HL-60 (cell line): Measurements from ENCODE around the gene AP1M2. TPM values are rescaled to one million over a fixed set of nuclear protein-coding genes. Genes with fewer than 3 reads are reported as not detected.

Source experiments
- DNase-seq, 2 experiments: peaks; one replicate each; pipeline ENCODE4 v3.0.0-alpha.2; 2010 to 2020; ENCODE audit warnings: low read depth in 1 of 2, low spot score in 1 of 2
- H3K27ac ChIP-seq: fragments of 250-450 bp; sonication (Bioruptor Pico); replicated peaks from 2 replicates; pipeline ENCODE4 v1.5.1; 2020; ENCODE audit warnings: mild to moderate bottlenecking, moderate library complexity
- H3K27me3 ChIP-seq: fragments of 250-450 bp; sonication (Bioruptor Pico); 2 replicates; pipeline ENCODE4 v1.5.1; 2021; ENCODE audit warnings: mild to moderate bottlenecking, moderate library complexity; ENCODE audit not compliant: insufficient read depth, poor library complexity, severe bottlenecking
- H3K4me3 ChIP-seq: replicated peaks from 2 replicates; pipeline ENCODE4 v1.5.1; 2011; ENCODE audit warnings: mild to moderate bottlenecking, control low read depth, low read length; ENCODE audit not compliant: insufficient read depth
- CTCF ChIP-seq: IDR thresholded peaks from one replicate; pipeline ENCODE4 v1.5.1; 2011; ENCODE audit warnings: low read length, control low read depth, inconsistent platforms; ENCODE audit not compliant: insufficient read depth
- GABPA ChIP-seq: IDR thresholded peaks from 2 replicates; pipeline ENCODE4 v1.6.1; 2012; ENCODE audit warnings: low read depth
- POLR2AphosphoS5 ChIP-seq: IDR thresholded peaks from 2 replicates; pipeline ENCODE4 v1.6.1; 2012; ENCODE audit warnings: low read depth
- SPI1 ChIP-seq: IDR thresholded peaks from 2 replicates; pipeline ENCODE4 v1.6.1; 2012; ENCODE audit warnings: low read depth, mild to moderate bottlenecking, borderline replicate concordance
- microRNA-seq: library from miRNA; unstranded; fragments of <30 nt; microRNA quantifications from one replicate; pipeline ENCODE4, GENCODE V29; 2018
- TF ChIP-seq, protein P1 (sequence below): IDR thresholded peaks from 2 replicates; pipeline ENCODE4 v1.6.1; 2012; ENCODE audit warnings: low read depth; ENCODE audit not compliant: insufficient replicate concordance

AP1M2 gene

GRCh38 chr19:10523135-10523636 is 63.9 kb downstream of the AP1M2 start:
- Histone ChIP-seq H3K27me3 (peaks cover 29% of the 10 kb centered on the region), H3K4me3 (no peak overlapping the region), H3K27ac (no peak overlapping the region)
- DNase-seq = no peak
- TF ChIP-seq SPI1 (no peak), POLR2AphosphoS5 (no peak), CTCF (no peak), GABPA (no peak)
- TF ChIP-seq, protein P1, sequence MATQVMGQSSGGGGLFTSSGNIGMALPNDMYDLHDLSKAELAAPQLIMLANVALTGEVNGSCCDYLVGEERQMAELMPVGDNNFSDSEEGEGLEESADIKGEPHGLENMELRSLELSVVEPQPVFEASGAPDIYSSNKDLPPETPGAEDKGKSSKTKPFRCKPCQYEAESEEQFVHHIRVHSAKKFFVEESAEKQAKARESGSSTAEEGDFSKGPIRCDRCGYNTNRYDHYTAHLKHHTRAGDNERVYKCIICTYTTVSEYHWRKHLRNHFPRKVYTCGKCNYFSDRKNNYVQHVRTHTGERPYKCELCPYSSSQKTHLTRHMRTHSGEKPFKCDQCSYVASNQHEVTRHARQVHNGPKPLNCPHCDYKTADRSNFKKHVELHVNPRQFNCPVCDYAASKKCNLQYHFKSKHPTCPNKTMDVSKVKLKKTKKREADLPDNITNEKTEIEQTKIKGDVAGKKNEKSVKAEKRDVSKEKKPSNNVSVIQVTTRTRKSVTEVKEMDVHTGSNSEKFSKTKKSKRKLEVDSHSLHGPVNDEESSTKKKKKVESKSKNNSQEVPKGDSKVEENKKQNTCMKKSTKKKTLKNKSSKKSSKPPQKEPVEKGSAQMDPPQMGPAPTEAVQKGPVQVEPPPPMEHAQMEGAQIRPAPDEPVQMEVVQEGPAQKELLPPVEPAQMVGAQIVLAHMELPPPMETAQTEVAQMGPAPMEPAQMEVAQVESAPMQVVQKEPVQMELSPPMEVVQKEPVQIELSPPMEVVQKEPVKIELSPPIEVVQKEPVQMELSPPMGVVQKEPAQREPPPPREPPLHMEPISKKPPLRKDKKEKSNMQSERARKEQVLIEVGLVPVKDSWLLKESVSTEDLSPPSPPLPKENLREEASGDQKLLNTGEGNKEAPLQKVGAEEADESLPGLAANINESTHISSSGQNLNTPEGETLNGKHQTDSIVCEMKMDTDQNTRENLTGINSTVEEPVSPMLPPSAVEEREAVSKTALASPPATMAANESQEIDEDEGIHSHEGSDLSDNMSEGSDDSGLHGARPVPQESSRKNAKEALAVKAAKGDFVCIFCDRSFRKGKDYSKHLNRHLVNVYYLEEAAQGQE = no peak

Small RNA genes lying within 50 kb of the gene (microRNA-seq; reads per million reads assigned to microRNA genes)
- not detected for gene MIR1238
